HG03457 (cell line): Measurements from ENCODE around the gene AOAH.

Experiments
- ATAC-seq: cut with Tn5 transposase; IDR thresholded peaks from one replicate; pipeline ENCODE4 v1.9.1; 2021; ENCODE audit warnings: moderate number of reproducible peaks; ENCODE audit not compliant: unreplicated experiment

AOAH gene

DNA sequence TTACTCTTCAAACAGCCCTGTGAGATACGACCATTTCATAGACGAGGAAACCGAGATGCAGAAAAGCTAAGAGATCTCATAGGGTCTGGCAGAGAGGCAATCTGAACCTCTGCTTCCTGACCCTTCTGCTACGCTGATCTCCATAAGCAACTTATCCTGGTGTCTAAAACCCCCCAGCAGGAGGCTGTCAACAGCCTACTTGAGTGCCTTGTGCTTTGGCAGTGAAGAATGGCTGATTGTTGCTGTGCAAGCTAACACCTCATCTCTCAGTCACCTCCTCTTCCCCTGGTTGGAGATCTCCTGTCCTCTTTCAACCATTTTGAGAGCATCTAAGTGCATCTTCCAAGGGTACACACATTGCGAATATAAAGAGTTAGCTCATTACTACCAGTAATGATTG is 86.2 kb downstream of the AOAH start:
- no peak for ATAC-seq

DNA sequence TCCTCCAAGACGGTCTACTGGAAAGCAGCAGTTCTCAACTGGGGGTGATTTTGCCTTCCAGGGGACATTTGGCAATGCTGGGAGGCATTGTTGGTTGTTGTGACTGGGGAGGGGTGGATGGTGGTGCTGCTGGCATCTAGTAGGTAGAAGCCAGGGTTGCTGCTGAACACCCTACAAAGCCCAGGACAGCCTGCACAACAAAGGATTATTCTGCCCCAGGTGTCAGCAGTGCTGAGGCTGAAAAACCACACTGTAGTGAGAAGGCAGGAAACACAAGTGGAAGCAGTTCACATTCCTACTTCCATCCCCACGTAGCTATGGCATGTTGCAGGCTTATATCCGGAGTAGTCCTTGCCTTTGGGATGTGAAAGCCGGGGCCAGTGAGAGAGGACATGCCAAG is 86.9 kb downstream of the AOAH start:
- ATAC-seq: no peak

- no peak for ATAC-seq
Observed at GRCh38 chr7:36636126-36636525, 88.2 kb downstream of the AOAH start.

DNA sequence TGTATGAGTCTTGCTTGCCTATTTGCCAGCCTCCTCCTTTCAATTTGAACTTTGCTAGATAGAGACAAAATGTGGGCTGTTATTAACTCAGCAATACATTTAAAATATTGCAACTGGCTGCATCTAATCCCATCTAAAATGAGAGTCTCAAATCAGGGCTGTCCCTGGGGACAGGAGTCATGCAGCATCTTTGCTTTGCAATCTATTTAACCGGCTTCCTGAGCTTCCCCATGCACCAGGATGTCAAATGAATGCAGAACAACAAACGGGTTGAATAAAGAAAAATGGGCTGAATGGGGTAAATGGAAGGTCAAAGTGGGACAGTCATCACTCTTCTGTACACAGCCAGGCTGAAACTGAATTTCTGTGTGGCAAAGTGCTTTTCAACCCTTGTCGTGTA is 89.2 kb downstream of the AOAH start:
- ATAC-seq: no peak

GRCh38 chr7:36633377-36633776 is 90.9 kb downstream of the AOAH start:
- no peak for ATAC-seq

- no peak for ATAC-seq
Observed at GRCh38 chr7:36630112-36630650, 94.1 kb downstream of the AOAH start.

DNA sequence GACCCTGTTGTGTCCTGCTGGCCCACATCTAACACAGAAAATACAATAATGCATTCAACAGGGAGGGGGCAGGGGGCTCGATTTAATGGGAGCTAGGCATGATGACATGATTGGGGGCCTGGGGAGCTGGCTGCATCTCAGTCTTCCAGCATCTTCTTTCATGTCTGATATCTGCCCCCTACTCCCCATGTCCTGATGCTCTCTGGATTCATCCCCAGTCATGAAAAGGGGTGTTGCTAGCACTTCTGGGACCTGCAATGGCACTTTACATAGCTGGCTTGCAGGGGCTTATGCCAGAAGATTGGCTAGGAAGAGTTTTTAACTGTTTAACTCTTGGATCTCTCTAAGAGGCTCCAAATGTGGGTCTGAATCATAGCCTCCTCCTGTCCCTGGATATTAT is 94.9 kb downstream of the AOAH start:
- ATAC-seq: no peak

DNA sequence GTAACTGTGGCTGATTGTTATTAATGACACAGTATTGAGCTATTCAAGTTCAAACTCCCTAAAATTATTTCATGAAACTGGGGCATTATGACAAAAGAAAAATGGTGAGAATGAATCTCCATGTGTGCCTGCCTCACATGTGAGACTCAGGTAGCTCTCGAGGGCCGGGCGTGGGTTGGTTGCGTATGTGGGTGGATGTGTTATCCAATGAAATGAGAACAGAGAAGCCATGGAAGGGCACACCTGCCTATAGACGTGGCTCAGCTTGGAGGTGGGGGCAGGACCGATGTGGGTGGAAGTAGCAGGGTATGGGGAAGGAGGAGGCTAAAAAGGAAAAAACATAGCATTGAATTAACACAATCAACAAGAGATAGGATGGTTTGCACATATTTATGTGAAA is 96.5 kb downstream of the AOAH start:
- ATAC-seq: no peak

DNA sequence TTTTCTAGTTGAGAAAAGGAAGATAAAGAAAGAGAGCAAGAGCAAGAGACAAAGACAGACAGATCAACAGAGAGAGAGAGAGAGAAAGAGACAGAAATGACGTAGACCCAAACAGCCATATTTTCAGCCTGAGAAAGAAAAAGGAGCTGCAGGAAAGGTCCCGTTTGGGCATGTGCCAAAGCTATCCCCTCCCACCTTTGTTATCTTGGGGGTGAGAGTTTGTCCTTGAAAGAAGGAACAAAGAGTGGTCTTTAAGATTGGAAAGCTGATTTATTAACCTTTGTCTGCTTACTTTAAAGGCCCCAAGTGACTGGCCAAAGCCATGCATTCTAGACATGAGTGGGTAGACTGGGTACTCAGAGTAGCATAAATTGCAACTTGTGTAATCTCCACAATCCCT is 98.2 kb downstream of the AOAH start:
- ATAC-seq: no peak

- no peak for ATAC-seq
Observed at GRCh38 chr7:36625247-36625646, 99.0 kb downstream of the AOAH start.

DNA sequence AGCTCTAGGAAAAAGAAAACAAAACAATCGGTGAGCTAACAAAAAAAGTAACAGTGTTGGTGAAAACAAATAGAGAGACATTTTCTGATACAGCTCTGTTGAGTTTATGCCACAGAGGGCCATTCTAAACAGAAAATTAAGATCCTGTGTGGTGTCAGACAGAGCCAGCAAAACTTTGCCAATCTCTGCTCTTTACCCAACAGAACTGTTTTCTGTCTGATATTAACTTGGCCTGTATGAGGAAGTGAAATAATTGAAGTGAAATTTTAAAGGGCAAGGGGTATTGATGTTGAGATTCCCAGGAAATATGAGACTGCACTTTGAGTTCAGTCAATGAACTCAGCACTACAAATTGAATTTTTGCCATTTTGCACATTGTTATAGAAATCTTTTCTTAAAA is 101.0 kb downstream of the AOAH start:
- ATAC-seq: no peak

DNA sequence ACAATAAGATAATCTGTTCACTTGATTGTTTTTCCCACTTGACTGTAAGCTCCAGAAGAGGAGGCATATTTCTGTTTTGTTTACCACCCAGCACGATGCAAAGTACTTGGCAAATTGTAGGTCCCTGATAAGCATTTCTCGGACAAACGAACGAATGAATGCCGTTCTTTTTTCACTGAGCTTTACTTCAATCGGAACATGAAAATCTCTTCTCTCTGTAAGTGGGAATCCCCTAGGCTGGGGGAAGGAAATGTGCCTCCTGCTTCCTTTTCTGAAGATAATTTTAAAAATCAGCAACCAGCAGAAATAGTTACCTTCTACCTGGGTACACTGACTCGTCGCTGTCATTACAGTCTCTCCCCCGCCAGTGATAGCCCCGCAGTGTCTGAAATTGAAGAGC is 102.9 kb downstream of the AOAH start:
- no peak for ATAC-seq

GRCh38 chr7:36620166-36620708 is 104.1 kb downstream of the AOAH start:
- no peak for ATAC-seq

DNA sequence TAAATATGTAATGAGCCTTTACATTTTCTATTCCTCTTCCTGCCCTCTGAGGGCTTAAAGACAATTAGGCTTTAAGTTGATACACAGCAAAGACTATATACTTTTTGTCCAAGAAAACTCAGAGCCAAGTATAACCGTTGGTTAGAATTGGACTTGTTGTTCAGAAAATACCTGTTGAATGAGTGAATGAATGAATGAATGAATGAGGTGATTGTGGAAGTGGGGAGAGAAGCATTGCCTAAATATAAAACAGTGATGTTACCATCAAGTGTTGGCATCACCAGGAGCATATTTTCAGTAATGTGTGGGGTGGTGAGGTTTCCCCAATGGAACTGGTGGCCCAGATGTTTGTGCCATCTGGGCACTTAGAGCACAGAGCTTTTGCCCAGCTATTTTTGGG is 106.9 kb downstream of the AOAH start:
- ATAC-seq: no peak

DNA sequence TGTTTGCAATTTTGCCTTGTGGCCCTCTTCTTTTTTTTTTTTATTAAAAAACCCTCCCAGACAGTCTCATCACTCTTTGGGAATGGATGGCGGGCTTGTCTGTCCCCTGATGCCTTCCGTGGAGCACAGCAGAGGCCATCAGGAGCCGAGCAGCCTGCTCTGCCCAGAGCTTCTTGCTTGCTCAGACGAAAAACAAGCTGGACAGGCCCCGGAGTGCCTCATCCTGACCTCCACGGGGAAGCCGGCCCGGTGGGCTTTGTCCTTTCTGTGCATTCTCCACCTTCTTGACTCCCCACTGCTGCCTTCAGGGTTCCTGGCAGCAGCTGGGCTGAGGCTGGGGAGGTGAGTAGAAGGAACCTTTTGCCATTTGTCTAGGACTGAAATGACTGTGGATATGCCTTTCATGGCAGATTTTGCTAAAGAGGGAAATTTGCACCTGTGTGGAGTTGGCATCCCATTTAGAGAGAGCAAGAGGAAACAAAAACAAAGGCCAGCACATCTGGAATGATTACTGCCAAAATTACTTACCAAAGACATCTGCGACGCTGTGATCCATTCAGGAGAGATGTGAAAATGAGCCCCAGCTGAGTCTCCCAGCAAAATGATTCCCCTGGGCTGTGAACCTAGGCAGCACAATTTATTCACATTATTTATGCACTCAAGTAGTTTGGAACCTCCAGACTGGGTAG is 108.3 kb downstream of the AOAH start:
- ATAC-seq: no peak

DNA sequence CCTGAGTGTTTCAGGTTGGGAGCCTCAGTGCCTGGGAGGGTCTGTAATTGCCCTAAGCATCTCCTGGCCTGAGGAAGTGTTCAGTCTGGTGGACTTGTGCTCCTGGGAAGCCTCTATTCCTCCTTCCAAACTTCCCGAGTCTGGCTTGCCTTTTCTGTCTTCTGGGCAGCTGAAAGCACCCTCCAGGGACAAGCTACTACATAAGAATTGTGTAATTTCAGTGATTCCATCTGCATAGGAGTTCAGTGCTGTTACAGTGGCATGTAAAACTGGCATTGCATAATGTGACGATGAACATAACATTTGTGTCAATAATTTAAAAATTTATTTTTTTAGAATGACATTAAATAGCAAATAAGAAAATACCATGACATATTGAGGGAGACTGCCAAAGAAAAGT is 109.3 kb downstream of the AOAH start:
- no peak for ATAC-seq

GRCh38 chr7:36613031-36613614 is 111.2 kb downstream of the AOAH start:
- no peak for ATAC-seq

- ATAC-seq: no peak
Observed at GRCh38 chr7:36611703-36612102, 112.6 kb downstream of the AOAH start.

GRCh38 chr7:36607721-36608095 is 116.6 kb downstream of the AOAH start:
- ATAC-seq: no peak

- no peak for ATAC-seq
Observed at GRCh38 chr7:36606976-36607720, 117.1 kb downstream of the AOAH start.

DNA sequence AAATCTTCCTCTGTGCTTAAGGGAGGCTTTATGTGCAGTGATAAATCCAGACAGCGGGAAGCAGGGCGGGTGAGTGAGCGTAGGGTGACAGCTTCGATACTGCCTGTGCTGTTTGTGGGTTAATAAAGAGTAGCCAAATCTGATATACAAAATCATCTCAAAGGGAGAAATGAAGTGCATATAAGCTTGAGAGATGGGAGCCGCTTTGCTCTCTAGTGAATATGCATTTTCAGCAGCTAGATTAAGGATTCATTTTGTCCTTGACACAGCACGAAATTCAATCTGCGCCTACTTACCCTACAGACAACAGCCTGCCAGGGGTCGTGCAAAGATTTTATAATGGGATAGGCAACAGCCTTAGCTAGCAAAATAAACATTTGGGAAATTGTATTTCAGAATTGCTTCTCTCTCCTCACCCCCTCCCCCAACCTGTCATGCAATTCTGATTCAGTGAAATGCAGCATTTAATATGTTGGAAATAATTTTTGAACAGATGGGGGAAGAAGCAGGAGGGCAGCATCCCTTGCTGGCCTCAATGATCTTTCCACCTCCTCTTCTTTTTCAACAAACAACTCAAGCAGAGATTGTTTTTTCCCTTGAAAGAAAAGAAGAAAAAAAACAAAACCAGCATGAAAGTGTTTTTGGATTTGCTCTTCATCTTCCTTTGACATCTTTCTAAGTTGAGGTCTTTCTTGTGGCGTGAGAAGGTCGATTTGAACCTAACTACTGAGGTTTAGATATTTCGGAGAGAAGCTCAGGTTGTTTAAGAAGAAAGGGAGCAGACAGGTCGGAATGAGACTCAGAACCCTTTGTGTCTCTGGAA is 117.9 kb downstream of the AOAH start:
- no peak for ATAC-seq
